Superior temporal gyrus (tissue), 1 donor: ENCODE results near the gene LY6G6F.

ENCODE experiments used
- DNase-seq: peaks from one replicate; pipeline ENCODE4 v3.0.0-alpha.2; 2016; ENCODE audit errors: extremely low spot score

LY6G6F gene, protein sequence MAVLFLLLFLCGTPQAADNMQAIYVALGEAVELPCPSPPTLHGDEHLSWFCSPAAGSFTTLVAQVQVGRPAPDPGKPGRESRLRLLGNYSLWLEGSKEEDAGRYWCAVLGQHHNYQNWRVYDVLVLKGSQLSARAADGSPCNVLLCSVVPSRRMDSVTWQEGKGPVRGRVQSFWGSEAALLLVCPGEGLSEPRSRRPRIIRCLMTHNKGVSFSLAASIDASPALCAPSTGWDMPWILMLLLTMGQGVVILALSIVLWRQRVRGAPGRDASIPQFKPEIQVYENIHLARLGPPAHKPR

DNA sequence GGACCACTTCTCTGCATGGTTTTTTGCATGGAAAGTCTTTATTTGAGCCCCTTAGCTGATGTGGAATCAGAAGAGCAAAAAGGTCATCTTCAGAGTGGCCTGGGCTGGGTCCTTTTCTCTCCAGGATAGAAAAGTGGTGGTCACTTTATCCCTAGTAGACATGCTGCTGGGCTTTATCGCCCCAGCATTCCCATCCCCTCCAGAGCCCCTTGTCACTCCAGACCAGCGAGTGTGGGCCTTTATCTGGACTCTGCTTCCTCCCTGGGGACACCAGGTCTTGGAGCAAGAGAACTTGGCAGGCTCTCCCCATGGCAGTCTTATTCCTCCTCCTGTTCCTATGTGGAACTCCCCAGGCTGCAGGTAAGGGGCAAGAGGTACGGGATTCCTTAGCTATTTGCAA is at the start of gene LY6G6F:
LY6G6F (plus strand) TSS at position 268 of the 400 bp plus-strand sequence; CDS start at position 309, 41 bp downstream.
- no peak for DNase-seq

DNA sequence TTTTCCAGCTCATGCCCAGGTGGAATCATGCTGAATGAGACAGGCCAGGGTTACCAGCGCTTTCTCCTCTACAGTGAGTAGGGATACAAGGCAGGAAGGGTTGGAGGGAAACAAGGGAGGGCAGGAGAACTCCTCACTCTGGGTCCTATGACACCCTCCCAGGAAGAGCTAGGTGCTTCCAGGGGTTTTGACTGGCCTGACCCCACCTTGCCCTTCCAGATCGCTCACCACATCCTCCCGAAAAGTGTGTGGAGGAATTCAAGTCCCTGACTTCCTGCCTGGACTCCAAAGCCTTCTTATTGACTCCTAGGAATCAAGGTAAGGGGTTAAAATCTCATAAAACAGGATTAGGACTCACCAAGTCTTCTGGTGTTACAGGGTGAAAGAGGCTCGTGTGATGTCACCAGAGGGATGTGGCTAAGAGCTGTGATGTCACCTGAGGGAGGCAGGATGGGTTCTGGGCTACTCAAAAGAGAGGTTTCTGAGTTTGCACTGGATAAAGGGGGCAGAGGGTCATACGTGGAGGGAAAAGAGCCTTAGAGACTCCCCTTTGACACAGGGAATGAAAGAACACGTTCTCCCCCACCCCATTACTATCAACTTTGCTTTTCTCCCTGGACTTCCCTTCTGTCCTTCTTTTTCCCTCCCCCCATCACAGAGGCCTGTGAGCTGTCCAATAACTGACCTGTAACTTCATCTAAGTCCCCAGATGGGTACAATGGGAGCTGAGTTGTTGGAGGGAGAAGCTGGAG is 49.1 kb upstream of the LY6G6F start:
- no peak for DNase-seq

DNA sequence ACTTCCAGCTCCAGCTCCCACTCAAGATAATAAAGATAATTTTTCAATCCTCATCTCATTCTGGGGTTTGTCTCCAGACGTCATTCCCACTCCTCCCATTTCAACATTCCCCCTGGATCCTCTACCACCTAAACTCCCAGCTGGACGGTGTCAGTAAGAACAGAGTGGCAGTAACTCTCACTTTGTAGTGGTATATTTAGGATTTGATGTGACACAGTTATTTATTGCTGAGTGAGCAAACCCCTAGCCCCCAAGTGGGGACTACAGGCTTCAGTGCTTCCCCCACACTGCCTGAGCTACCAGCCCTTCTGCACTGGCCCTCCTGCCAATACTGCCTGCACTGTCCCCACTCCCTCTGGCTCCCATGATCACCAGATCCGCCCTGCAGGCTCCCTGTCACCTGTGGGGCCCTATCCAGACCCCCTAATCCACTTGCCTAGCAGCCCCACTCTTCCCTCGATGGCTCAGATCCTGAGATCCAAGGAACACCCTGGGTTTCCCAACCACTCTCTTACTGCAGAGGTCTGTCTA is 48.4 kb upstream of the LY6G6F start:
- DNase-seq, result no peak

DNA sequence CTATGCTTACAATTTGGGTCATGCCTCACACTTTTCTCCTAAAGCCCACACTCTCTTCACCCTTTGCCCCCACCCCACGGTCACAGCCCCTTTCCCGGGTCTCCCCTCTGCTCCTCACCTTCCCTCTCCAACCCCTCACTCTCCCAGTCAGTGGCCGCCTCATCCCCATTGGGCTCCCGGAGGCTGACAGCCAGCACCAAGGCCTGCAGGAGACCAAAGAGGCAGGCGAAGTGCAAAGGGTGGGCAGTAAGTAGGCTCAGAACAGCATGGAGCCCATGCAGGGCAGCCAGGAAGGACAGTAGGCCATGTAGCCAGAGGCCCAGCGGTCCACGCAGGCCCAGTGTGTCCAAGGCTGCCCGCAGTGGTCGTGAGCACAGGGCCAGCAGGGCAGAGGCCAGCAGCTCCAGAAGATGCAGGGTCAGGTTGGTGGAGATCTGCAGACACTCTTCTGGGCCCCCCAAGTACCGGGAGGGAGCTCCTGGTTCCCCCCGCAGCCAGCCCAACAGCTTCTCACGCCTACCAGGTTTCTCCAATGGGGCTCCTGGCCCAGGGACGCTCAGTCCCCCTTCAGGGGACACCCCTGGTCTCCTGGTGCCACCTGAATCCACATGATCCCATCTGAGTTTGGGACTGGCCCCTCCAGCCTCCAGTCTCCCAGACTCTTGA is 47.5 kb upstream of the LY6G6F start:
- no peak for DNase-seq

DNA sequence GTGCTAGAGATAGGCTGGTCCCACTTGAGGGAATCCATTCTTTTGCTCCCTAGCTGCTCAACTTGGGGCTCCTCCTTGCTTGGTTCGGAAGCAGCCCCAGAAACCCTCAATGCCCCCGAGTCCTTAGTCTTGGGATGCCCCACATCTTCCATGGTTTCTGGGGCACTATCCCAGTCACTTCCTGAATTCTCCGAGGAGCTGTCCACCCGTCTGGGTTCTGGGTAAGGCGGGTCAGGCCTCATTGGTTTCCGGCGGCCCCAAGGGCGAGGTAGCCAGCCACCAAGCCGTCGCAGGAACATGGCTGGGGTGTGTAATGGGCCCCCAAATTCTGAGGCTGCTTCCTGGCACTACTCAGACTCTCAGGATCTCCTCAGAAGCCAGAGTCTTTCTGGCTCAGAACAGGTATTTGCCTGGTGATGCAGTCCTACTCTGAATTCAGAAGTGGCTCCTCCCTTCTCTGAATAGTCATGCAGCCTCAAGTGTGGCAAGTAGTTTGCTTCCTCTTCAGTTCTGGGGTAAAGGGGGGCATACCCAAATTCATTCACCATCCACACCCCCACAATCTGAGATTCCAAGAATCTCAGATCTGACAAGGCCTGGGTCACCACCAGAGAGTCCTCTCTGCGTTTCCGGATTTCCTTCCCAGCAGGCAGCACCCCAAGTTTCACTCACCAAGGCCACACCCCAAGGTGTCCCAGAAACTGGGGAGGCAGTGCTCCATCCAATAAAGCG is 46.9 kb upstream of the LY6G6F start:
- peak; percentile 18 for DNase-seq

DNA sequence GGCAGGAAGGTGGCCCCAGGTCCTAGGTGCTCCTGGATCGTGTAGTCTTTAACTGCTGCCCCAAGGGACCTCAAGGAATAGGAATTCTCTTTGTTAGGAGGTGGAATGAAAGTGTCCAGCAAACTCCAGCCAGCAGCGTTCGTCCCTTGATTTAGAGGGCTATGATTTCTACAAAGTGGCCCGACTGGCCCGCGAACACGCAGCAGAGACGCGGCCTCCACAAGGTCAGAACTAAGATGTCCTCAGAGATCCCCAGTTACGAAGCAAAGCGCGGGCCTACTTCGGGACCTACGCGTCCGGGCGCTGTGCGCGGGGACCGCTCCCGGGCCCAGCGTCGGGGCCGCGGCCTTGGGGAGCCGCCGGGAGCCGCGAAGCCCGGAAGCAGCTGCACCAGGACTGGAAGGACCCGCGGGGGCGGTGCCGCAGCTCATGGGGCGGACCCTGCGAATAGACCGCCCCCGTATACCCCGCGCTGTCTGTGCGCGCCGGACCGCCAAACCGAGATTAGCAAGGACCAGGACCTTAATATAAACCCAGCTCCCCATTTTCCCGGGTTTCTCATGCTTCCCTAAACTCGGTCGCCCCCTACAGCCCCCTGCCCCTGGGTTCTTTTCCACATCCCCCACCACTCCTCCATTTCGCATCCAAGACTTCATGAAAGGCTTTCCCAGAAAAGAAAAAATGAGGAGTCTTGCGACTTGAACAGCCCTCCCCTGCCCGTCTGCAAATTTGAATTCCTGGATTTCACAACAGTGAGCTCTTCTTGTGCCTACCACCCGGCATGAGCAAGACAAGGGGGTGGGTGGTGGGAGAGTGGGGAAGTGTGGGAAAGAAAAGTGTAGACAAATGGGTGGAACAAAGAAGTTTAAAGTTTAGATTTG is 46.0 kb upstream of the LY6G6F start, which contains the start of gene C6orf47:
C6orf47 (minus strand) TSS at position 398 of the 881 bp plus-strand sequence. CDS start 831 bp downstream, outside the sequence.
- DNase-seq, result peak; percentile 73

DNA sequence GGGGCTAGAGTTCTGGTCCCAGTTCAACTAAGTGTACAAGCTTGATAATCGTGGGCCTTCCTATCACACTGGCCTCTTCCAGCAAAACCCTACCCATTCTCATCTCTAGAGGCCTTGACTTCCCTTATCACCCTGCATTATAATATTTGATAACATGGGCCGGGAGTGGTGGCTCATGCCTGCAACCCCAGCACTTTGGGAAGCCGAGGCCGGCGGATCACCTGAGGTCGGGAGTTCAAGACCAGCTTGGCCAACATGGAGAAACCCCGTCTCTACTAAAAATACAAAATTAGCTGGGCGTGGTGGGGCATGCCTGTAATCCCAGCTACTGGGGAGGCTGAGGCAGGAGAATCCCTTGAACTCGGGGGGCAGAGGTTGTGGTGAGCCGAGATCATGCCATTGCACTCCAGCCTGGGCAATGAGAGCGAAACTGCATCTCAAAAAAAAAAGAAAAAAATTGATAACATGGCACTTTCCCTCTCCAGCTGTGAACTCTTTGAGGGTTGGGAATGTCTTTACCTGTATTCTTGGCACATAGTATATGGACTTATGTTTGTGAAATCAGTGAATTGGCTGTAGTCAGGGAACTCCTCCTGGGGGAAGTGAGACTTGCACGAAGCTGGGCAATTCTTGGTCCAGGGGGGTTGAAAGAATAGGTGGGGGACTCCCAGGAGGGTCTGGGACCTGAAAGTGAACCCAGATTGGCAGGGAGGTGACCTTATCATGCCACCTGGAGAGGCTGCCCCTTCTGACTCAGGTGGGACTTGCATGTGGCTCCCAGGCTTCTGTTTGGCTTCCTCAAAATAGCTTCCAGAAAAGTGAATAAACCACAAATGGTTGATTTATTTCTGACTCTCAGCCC is 45.2 kb upstream of the LY6G6F start:
- no peak for DNase-seq

DNA sequence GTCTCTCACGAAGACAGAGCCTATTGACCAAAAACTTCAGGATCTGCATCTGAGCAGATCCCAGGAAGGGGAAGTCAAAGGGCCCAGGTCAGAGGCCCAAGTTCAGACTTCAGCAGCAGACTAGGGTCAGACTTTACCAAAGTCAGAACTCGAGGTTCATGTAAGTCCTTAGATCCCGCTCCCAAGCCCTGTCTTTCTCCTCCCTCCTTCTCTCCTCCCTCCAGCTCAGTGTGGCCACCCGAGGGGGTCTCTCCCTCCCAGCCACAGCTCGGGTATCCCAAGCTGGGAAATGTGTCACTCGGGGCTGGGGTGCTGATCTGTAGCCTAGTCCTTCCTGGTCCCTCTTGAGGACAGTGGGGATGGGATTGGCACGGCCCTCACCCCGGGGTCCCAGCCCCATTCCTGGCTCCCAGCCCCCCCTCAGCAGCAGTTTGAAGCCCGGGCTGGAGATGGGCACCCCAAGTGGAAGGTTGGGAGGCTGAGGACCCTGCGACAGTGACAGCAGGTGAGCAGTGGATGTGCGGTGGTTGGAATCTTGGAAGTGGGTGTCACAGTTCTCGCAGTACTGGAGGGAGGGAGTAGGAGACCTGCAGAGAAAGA is 44.4 kb upstream of the LY6G6F start:
- no peak for DNase-seq

DNA sequence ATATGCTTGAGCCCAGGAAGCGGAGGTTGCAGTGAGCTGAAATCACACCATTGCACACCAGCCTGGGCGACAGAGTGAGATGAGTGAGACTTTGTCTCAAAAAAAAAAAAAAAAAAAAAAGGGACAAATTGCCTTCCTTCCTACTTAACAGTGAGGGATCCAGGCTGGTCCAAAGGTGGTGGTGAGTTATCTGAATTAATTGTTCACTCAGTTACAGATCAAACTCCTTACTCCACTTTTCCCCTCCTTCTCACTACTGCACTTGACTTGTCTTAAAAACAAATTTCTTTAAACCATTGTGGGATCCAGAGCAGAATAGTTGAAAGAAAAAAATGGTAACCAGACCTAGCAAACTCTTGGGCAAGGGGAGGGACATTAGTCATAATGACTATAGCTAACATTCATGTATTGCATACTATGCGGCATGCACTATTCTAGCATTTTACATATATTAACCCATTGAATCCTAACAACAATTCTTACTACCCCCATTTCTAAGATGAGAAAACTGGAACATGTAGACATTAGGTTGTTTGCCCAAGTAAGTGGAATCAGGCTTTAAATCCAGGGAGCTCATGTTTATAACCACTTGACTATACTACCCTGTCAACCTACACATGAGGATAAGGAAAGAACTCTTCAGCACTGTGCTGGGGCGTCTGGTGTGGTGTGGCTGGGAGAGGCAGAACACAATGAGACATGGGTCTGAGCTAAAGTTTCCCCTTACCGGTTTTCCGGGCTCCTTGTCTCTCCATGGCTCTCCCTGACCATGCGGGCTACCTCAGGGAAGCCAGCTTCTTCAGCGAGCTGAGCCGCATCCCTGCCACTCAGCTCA is 43.3 kb upstream of the LY6G6F start:
- DNase-seq, result no peak

DNA sequence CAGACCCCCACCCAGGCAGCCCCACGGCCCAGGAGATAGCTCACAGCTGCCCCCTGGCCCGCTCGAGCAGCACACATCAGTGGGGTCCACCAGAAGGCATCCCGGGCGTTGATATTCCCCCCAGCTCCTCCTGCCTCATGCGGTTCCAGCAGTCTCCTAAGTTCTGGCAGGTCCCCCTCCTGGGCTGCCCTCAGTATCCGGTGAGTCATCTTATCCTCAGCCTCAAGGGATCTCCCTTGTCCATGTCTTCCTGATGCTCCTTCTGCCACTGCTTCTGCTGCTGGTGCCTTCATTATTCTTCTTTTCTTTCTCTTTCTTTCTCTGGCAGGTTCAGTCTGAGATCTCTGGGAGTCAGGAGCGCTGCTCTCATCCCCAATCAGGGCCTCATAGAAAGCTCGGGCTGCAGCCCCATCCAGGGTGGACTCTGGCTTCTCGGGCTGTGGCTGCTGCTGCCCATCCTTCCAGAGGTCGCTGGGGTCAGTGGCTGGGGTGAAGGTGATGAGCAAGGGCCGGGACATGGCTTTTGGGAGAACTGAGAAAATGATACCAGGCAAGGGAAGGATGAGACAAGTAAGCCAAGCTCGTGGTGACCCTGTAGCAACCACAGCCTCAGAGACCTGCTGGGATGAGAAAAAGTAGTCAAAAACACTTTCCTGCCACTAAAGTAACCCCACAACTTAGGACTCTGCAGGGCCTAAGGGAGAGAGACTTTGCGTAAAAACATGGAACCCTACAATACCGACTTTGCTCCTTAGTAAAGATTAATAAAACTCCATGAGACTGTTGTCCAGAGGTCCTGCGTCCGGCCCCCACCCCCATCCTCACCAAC is 42.5 kb upstream of the LY6G6F start:
- no peak for DNase-seq

DNA sequence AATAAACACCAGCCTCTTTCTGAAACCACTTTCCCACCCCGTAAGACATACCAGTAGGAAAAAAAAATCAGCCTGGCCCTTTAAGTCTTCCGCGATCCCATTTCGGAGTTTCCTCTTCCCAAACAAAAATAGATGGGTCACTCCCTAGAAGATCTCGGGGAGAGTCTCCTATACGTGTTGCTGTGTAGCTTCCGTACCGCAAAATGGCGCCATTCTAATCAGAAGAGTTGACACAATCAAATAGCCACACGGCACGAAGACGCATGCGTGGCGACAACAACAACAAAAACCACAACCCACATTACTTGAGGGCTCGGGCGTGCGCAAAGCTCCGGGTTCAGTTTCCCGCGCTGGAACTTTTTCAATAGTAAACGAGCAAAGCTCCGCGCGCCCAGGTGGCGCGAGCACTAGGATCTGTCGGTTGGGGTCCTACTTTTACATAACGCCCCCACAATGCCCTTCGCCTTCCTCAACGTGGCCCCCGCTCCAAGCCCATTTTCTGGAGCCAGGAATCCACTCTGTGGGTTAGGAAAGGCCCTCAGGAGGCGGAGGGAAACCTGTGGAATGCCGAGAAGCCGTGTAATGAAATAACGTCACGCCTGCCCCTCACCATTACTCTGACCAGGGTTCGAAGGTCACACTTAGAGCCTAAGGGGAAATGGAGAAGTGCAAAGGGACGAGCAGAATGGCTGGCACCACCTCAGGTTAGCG is 41.7 kb upstream of the LY6G6F start, which contains the start of gene GPANK1:
GPANK1 (minus strand) TSS at position 208 of the 711 bp plus-strand sequence. CDS start 519 bp downstream, outside the sequence.
- peak; percentile 98 for DNase-seq

DNA sequence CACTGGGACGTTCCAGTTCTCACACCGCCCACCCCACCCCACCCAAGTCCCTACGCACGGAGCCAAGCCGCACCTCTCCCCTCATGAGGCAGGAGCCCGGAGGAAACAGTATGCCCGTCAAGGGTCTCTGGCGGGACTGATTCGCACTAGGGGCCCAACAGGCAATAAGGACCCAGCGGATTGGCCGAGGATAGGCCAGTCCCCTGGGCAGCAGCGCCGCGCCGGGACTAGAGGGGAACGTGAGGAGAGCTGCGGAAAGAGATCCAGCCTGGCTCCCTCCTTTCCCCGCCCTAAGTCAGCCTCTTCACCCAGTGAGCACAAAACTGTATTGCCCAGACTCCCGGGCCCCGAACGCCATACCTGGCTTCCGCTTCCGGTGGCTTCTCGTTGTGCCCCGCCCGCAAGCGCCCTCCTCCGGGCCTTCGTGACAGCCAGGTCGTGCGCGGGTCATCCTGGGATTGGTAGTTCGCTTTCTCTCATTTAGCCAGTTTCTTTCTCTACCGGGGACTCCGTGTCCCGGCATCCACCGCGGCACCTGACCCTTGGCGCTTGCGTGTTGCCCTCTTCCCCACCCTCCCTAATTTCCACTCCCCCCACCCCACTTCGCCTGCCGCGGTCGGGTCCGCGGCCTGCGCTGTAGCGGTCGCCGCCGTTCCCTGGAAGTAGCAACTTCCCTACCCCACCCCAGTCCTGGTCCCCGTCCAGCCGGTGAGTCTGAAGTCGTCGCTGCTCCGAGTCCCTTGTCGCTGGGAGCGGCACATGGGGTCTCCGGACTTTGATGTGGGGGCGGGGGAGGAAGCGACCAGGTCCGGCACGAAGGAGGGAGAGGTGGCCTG is 40.9 kb upstream of the LY6G6F start, which contains the start of gene CSNK2B:
CSNK2B (plus strand) TSS at position 580 of the 836 bp plus-strand sequence. CDS start 752 bp downstream, outside the sequence.
- peak; percentile 99 for DNase-seq

DNA sequence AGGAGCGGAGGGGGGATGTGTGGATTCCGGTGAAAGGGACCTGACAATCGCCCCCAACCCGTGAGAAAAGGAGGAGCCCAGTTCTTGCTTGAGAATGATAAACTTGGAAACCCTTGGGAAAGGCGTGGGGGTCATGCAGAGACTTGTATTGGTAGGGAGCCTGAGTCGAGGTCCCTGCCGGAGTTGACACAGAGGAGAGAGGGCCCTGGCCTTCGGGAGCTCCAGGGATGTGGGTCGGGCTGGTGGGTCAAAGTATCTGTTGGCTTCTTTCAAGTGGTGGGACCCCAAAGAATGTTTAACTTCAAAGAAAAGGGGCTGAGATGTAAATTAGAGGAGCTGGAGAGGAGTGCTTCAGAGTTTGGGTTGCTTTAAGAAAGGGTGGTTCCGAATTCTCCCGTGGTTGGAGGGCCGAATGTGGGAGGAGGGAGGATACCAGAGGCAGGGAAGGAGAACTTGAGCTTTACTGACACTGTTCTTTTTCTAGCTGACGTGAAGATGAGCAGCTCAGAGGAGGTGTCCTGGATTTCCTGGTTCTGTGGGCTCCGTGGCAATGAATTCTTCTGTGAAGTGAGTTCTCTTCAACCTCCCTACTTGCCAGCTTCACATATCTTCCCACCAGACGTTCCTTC is 40.2 kb upstream of the LY6G6F start:
- DNase-seq, result no peak

DNA sequence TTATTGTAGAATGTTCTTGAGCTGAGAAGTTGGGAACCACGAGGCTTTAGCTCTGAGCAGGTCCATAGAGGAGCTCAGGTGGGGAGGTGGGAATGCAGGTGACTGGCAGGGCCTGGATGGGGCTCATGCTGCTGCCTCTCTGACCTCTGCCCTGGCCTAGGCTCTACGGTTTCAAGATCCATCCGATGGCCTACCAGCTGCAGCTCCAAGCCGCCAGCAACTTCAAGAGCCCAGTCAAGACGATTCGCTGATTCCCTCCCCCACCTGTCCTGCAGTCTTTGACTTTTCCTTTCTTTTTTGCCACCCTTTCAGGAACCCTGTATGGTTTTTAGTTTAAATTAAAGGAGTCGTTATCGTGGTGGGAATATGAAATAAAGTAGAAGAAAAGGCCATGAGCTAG is 37.0 kb upstream of the LY6G6F start, which contains the start of gene LY6G5B:
LY6G5B (plus strand) TSS at position 301 of the 400 bp plus-strand sequence. CDS start 975 bp downstream, outside the sequence.
- DNase-seq, result no peak
